NCI-H446 treated with DMSO at 0.1 percent for 48 hours (cell line): ENCODE data around the gene FBN1.

Experiments used
- DNase-seq: peaks from one replicate; lab custom pipeline; 2025; lab: John Stamatoyannopoulos, UW

Gene FBN1

GRCh38 chr15:48580736-48581135 lies 64.8 kb downstream of the FBN1 start:
- DNase-seq, result no peak

GRCh38 chr15:48579945-48580671 lies 65.4 kb downstream of the FBN1 start:
- DNase-seq, result no peak

DNA sequence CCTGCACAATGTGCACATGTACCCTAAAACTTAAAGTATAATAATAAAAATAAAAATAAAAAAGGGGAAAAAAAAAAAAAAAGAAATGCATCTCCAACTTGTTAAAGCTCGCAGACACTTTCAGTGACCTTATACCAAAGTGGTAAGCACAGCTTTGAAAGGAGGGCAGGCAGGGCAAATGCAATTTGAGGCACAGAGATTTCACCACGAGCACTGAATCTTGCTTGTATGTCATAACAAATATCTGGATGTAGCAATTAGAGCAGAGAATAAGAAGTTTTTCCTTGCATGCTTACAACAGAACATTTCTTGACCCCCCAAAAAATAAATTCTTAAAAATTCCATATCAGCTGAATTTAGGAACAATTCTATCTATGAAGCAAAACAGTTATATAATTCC lies 66.5 kb downstream of the FBN1 start:
- DNase-seq, result no peak

- DNase-seq, result peak; percentile 34
Measured at GRCh38 chr15:48577469-48577868, 68.0 kb downstream of the FBN1 start.

GRCh38 chr15:48574187-48574586 lies 71.3 kb downstream of the FBN1 start:
- no peak for DNase-seq

DNA sequence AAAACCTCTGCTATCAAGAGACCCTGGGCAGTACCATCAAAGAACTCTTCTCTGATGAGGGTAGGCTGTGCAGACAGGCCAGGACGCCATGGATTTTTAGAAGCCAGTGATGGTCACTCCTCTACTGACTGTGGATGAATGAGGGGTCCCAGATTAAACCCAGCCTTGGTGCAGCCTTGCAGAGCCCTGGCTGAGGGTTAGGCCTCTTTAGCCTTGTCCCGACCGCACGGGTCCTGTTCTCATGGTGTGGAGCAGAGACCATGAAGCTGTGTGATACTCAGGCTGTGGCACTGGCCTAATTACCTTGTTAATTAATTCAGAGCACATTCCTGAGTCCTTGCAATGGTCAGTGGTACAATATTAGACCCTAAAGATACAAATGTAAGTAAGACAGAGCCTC lies 71.7 kb downstream of the FBN1 start:
- no peak for DNase-seq

- DNase-seq, result no peak
Measured at GRCh38 chr15:48572823-48573222, 72.7 kb downstream of the FBN1 start.

DNA sequence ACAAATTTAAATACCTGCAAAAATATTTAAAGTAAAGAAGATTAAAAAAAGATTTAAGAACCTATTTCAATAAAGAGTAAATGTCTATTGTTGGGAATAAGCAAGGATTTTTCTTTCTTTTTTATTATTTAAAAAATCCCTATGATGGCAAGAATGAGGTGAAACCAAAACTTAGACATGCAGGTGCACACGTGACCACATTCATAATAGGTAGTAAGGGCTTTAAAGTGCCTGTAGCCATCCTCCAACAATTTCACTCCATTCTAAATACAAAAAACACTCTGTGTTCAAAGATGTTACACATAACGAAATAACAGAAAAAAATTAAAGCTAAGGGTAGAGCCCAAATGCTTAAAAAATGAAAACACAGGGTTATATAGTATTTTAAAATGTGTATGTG lies 74.0 kb downstream of the FBN1 start:
- no peak for DNase-seq

- no peak for DNase-seq
Measured at GRCh38 chr15:48570822-48571221, 74.7 kb downstream of the FBN1 start.

DNA sequence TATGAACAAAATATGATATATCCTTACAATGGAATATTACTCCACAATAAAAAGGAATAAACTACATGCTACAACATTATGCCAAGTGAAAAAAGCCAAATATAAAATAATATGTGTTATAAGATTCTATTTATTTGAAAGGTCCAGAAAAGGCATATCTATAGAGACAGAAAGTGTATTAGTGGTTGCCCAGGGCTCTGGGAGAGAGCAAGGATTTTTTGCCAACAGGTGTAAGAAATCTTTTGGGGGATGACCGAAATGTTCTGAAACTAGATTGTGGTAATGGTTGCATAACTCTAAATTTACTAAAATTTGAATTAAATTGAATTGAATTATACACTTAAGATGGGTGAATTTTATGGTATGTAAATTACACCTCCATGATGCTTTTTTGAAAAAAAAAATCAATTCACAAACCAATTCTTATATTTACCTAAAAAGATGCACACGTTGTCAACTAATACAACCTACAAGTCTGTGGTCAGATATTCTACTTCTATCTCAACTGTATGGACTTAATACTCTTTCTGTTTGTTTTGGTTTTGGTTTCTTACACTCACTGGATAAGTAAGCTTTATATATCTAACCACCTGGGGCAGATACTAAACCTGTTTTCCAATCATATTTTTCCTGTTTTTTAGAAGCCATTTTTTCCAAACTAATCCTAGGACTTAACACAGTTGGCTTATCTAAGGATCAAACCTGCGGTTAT lies 75.8 kb downstream of the FBN1 start:
- no peak for DNase-seq

DNA sequence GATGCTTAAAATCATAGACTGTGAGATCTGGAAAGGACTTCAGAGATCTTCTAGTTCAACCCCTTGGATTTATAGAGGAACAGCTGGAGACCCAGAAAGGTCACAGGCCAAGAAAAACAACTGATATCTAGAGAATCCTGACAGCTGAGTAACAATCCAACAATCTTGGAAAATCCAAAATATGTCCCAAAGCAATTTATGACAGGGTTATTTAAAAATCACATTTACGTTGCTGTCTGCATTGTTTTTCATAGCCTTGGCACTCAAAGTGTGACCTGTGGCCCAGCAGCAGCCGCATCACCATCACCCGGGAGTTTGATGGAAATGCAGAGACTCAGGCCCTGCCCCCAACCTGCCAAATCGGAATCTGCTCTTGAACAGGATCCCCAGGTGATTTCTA lies 78.8 kb downstream of the FBN1 start:
- no peak for DNase-seq

DNA sequence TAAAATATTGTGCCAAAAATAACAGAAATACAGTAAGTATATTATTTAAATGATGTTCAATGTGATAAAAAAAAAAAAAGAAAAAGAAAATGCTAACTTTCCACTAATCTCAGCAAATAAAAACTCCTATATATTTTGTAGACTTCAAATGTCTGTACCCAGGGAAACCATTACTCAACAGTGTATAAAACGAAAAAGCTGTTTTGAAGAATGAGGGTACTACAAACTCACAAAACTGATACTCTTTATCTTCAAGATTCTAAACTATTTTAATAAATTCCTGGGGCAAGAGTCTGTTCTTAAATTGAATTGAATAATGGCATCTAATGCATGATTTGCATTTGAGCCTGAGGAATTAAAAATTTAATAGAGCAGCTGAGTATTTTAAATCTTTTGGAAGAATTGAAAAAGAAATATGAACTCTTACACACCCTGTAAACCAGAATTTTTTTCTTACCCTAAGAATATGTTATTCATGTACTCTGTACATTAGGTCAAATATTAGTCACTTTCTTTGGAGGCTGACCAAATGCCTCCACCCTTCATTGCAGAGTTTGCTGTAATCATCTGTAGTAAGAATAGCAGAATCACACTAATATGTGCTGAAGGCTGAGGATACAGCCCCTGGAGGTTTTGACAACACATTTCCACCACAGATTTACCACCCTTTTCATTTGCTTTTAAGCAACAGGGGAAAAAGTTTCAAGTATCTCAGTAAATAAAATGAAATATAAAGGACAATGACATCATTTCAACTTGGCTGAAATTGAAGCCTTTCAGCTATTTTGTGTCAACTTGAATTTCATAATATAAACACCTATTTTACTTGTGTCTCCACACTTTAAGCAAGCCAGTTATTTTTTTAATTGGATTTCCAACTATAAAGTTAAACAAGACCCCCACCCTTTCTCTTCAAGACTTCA lies 79.7 kb downstream of the FBN1 start:
- no peak for DNase-seq

- no peak for DNase-seq
Measured at GRCh38 chr15:48564690-48565089, 80.8 kb downstream of the FBN1 start.

- no peak for DNase-seq
Measured at GRCh38 chr15:48563934-48564333, 81.6 kb downstream of the FBN1 start.

DNA sequence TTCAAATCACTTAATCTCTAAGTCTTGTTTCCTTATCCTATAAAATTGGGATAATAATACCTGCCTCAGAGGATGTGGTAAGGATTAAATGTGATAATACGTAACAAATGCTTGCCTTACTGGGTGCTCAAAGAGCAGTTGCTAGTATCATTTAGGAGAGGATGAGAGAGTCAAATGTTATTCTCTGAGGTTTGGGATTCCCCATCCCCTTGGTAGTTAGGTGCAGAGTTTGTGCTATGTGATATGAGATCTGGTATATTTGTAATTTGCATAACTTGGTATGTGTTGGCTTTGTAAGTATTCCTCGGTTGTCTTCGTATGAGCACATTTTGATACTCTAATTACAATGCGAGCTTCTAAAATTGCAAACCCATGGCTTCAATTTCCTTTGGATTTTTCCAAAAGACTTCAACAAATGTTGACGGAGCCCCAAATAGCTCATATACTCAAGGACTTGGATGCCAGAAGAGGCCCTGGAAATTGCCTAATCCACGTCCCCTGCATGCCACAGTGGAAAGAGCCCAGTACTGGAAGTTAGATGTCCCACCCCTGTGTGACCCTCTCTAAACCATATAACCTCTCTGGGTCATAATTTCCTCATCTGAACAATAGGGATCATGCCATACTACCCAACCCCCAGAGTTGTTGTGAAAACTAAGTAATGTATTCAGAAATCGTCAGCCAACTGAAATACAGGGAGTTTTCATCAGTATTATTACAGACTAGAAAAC lies 85.0 kb downstream of the FBN1 start:
- DNase-seq, result no peak

DNA sequence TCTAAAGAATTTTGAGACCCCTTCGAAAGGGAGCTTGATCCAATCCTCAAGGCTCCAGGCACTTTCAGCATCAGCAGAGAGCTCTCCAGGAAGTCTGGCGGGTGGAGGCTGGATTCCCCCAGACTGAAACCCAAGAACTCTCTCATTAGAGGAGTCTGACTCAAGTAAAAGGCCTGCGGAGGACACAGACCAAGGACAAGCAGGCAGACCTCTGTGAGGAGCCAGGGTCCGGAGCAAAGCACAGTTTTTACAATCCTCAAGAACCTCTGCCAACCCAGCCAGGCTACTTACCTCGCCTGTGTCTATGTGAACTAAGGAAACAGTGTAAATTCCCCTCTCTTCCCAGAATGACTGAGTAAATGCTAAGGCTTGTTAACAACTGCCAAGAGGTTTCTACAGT lies 86.2 kb downstream of the FBN1 start:
- DNase-seq, result no peak

GRCh38 chr15:48558226-48558625 lies 87.3 kb downstream of the FBN1 start:
- DNase-seq, result no peak

DNA sequence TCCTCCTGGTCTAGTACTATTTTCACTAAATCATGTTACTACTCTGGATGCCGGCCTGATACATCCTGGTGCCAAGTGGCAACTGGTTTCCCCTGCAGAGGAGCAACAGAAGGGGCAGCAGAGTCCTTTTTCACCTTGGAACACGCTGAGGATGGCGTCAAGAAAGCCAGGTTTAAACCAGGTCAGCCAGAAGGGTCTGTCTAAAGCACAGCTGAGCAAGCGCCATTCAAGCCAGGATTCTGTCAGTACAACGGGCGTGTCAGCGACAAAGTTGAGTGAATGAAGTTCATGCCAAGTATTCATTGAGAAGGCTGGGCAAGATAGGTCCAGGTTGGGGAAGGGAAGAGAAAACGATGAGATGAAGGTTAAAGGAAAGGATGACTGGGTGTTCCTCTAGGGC lies 88.2 kb downstream of the FBN1 start:
- no peak for DNase-seq

DNA sequence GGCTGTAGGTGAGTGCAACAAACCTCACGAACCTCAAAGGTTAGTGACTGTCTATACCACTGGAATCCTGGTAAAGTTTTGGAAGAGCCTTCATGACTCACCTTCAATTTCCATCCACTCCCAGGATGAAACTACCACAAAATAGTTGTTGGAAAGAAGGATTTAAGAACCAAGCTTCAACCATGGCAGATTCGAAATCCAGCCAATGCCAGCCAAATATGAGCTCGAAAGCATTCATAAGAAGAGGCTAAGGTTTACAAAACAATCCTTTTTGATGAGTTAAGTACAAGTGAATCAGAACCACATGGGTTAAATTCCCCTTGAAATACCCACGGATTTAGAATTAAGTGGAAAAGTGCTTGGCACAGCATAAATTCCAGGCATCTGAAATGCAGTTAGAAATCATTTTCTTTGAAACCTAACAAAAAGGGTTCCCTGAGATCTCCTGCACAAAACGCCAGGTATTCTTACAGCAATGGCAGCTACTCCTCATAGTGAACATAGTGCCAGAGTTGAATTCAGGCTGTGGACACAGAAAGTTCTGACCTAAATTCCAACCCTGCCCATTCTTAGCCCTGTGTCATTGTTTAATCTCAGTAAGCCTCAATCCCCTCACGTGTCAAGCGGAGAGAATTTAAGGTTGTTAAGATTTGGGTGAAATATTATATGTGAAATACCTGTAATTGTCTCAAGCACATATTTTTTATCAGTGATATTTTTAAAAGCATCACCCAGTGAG lies 89.2 kb downstream of the FBN1 start:
- DNase-seq, result no peak

DNA sequence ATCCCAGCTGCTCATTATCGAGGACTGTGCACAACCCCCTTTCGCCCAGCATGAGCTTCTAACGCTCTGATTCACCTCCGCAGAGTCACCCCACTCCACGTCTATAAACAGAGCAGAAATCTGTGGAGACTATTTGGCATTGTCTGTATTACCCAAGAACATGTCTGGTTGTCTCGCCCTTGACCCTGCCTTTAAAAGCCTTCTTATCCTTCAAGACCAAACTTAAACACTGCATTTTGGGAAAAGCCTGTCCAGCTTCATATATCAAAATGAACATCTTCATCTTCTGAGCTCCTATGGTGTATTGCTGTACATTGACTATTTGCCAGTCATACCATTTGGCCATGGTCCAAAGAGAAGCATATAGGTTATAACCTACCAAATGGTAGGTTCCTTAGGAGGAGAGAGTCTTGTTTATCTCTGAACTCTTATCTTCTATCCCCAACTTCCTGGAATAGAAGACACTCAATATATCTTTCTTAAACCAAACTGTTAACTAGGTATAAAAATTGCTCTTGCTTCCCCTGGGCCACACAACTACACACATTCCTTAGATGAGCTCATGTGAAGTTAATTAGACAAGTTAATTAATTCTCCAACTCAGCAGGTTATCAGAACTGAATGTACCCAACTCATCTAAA lies 90.1 kb downstream of the FBN1 start:
- no peak for DNase-seq

- DNase-seq, result no peak
Measured at GRCh38 chr15:48554112-48554511, 91.4 kb downstream of the FBN1 start.
